SKM-1 (cell line): ENCODE measurements around the gene SLC35F6.
A peak's percentile ranks its signal among the peaks of the same experiment; 100 is the strongest.
"Not testable (repeated sequence)": the region's sequence is repeated elsewhere in the genome, so short reads cannot be mapped to it uniquely, and the experiment has no call there.

ENCODE experiments used
- DNase-seq: peaks from one replicate; lab custom pipeline; 2025; ENCODE audit not compliant: unreplicated experiment; lab: John Stamatoyannopoulos, UW

The SLC35F6 gene

GRCh38 chr2:26730549-26731344 is 33.3 kb upstream of the SLC35F6 start:
- DNase-seq = no peak

GRCh38 chr2:26731714-26732113 is 32.4 kb upstream of the SLC35F6 start:
- DNase-seq = no peak

GRCh38 chr2:26732446-26732845 is 31.6 kb upstream of the SLC35F6 start:
- no peak for DNase-seq

- DNase-seq = no peak
These were observed 30.7 kb upstream of the SLC35F6 start for GRCh38 chr2:26733413-26733812.

- DNase-seq = no peak
These were observed 29.0 kb upstream of the SLC35F6 start for GRCh38 chr2:26735097-26735496.

- no peak for DNase-seq
These were observed 28.0 kb upstream of the SLC35F6 start for GRCh38 chr2:26735883-26736588.

- no peak for DNase-seq
These were observed 26.9 kb upstream of the SLC35F6 start for GRCh38 chr2:26737221-26737620.

- no peak for DNase-seq
These were observed 25.6 kb upstream of the SLC35F6 start for GRCh38 chr2:26738481-26738880.

GRCh38 chr2:26739514-26739913 is 24.6 kb upstream of the SLC35F6 start:
- no peak for DNase-seq

GRCh38 chr2:26740346-26740745 is 23.7 kb upstream of the SLC35F6 start:
- no peak for DNase-seq

- DNase-seq = no peak
These were observed 23.2 kb upstream of the SLC35F6 start for GRCh38 chr2:26740890-26741302.

- DNase-seq = no peak
These were observed 21.9 kb upstream of the SLC35F6 start for GRCh38 chr2:26742048-26742770.

GRCh38 chr2:26743852-26744251 is 20.2 kb upstream of the SLC35F6 start:
- DNase-seq = no peak

- no peak for DNase-seq
These were observed 19.1 kb upstream of the SLC35F6 start for GRCh38 chr2:26744953-26745352.

- peak; percentile 27 for DNase-seq
These were observed 18.3 kb upstream of the SLC35F6 start for GRCh38 chr2:26745609-26746327.

GRCh38 chr2:26746934-26747333 is 17.1 kb upstream of the SLC35F6 start:
- no peak for DNase-seq

GRCh38 chr2:26749787-26750420 is 14.2 kb upstream of the SLC35F6 start:
- not testable (repeated sequence) for DNase-seq

GRCh38 chr2:26750467-26750866 is 13.6 kb upstream of the SLC35F6 start:
- not testable (repeated sequence) for DNase-seq

GRCh38 chr2:26752656-26753055 is 11.4 kb upstream of the SLC35F6 start:
- DNase-seq = no peak

- DNase-seq = no peak
These were observed 9.5 kb upstream of the SLC35F6 start for GRCh38 chr2:26754539-26754938.
